Astrocyte (in vitro differentiated cells and primary cell): ENCODE results near the gene ABHD17B. TPM values are rescaled to one million over a fixed set of nuclear protein-coding genes. Genes with fewer than 3 reads are reported as not detected.

Experiments
- DNase-seq: peaks from one replicate; pipeline ENCODE4 v3.0.0-alpha.2; 2010; ENCODE audit warnings: low read depth
- FAIRE-seq: peaks from 2 replicates; lab custom pipeline; 2011; peaks lifted over from hg19 to GRCh38; lab: Jason Lieb, UNC
- H2AFZ ChIP-seq: 2 replicates; pipeline ENCODE4 v1.6.0; 2012; ENCODE audit warnings: low read depth, low read length, inconsistent platforms
- H3K27ac ChIP-seq: 2 replicates; pipeline ENCODE4 v1.5.1; 2011; ENCODE audit warnings: low read depth, low read length, inconsistent platforms
- H3K27me3 ChIP-seq: 2 replicates; pipeline ENCODE4 v1.6.0; 2011; ENCODE audit warnings: low read length, inconsistent platforms; ENCODE audit not compliant: insufficient read depth
- H3K36me3 ChIP-seq: 2 replicates; pipeline ENCODE4 v1.5.1; 2011; ENCODE audit warnings: low read length, inconsistent platforms; ENCODE audit not compliant: insufficient read depth
- H3K4me1 ChIP-seq: 2 replicates; pipeline ENCODE4 v1.5.1; 2011; ENCODE audit warnings: low read length, inconsistent platforms; ENCODE audit not compliant: insufficient read depth
- H3K4me2 ChIP-seq: 2 replicates; pipeline ENCODE4 v1.6.0; 2012; ENCODE audit warnings: low read length, inconsistent platforms
- H3K4me3 ChIP-seq: 2 replicates; pipeline ENCODE4 v1.5.1; 2011; ENCODE audit warnings: low read depth, mild to moderate bottlenecking, low read length, inconsistent platforms; ENCODE audit not compliant: insufficient read depth
- H3K79me2 ChIP-seq: 2 replicates; pipeline ENCODE4 v1.6.0; 2012; ENCODE audit warnings: mild to moderate bottlenecking, low read length, inconsistent platforms; ENCODE audit not compliant: insufficient read depth
- H3K9ac ChIP-seq: 2 replicates; pipeline ENCODE4 v1.6.0; 2012; ENCODE audit warnings: mild to moderate bottlenecking, low read length, inconsistent platforms
- H3K9me3 ChIP-seq: 2 replicates; pipeline ENCODE4 v1.5.1; 2012; ENCODE audit warnings: low read depth, mild to moderate bottlenecking, low read length, inconsistent platforms; ENCODE audit not compliant: insufficient read depth
- H4K20me1 ChIP-seq: 2 replicates; pipeline ENCODE4 v1.6.0; 2012; ENCODE audit warnings: low read length, inconsistent platforms; ENCODE audit not compliant: insufficient read depth
- H3K27ac Mint-ChIP-seq: one replicate; pipeline ENCODE4 v1.8.0; 2021; ENCODE audit warnings: mild to moderate bottlenecking, mixed read lengths; ENCODE audit not compliant: unreplicated experiment
- H3K27me3 Mint-ChIP-seq: one replicate; pipeline ENCODE4 v1.8.0; 2021; ENCODE audit warnings: low read depth, mixed read lengths; ENCODE audit not compliant: unreplicated experiment
- H3K36me3 Mint-ChIP-seq: one replicate; pipeline ENCODE4 v1.8.0; 2021; ENCODE audit warnings: low read depth, mixed read lengths; ENCODE audit not compliant: unreplicated experiment
- H3K4me1 Mint-ChIP-seq: one replicate; pipeline ENCODE4 v1.8.0; 2021; ENCODE audit warnings: low read depth, mixed read lengths; ENCODE audit not compliant: unreplicated experiment
- H3K4me3 Mint-ChIP-seq: one replicate; pipeline ENCODE4 v1.8.0; 2021; ENCODE audit warnings: mild to moderate bottlenecking, moderate library complexity, mixed read lengths; ENCODE audit not compliant: unreplicated experiment
- H3K9me3 Mint-ChIP-seq: one replicate; pipeline ENCODE4 v1.8.0; 2021; ENCODE audit warnings: mild to moderate bottlenecking, mixed read lengths; ENCODE audit not compliant: unreplicated experiment
- EZH2 ChIP-seq: IDR thresholded peaks from 2 replicates; pipeline ENCODE4 v1.6.1; 2012; ENCODE audit warnings: mild to moderate bottlenecking, low read length, inconsistent platforms; ENCODE audit not compliant: insufficient read depth
- total RNA-seq: library from RNA; stranded (reverse); gene quantifications from 2 replicates; pipeline ENCODE4 v1.2.1, GENCODE V29; 2021
- TF ChIP-seq, protein P1 (sequence below): IDR thresholded peaks from 2 replicates; pipeline ENCODE4 v1.5.1; 2011; ENCODE audit warnings: low read depth, mild to moderate bottlenecking, inconsistent platforms, low read length, moderate library complexity; ENCODE audit not compliant: insufficient read depth

The ABHD17B gene
- total RNA-seq, 1 donor from 2014 or later, result 21.3 TPM

DNA sequence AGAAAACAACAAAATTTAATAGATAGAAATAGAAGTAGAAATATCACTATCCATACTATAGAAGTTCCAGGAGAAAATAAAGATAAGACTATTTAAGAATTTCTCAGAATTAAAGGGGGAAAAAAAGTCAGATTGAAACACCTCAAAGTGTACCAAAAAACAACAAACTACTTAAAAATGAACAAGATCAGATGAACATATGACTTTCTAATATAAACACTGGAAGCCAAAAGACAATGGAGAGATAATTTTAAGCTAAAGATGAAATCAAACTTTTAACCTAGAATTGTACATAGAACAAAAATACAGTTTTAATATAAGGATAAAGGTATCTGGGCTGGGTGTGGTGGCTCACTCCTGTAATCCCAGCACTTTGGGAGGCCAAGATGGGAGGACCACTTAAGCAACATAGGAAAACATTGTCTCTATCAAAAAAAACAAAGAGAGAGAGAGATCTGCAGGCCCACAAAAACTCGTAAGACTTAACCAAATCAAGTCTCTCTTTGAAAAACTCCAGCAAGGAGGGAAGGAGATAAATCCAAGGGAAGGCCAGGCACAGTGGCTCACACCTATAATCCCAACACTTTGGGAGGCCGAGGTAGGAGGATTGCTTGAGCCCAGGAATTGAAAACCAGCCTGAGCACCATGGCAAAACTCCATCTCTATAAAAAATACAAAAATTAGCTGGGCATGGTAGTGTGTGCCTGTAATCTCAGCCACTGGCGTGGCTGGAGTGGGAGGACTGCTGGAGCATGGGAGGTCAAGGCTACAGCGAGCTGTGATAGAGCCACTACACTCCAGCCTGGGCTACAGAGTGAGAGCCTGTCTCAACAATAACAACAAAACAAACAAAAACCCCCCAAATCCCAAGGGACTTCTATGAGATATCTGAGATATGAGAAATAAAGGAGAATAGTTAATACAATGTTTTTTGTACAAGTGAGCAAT is 32.4 kb downstream of the ABHD17B start:
- H3K36me3 Mint-ChIP-seq, result peaks cover 10% of the 10 kb centered on the region
- Histone ChIP-seq H3K9ac (no peak overlapping the region), H3K4me1 (no peaks in the 10 kb centered on the region), H3K27ac (no peak overlapping the region), H3K79me2 (peaks cover 76% of the 10 kb centered on the region), H3K27me3 (no peaks in the 10 kb centered on the region), H2AFZ (no peak overlapping the region), H3K4me3 (no peak overlapping the region), H3K36me3 (no peaks in the 10 kb centered on the region), H3K4me2 (no peak overlapping the region), H4K20me1 (peaks cover 27% of the 10 kb centered on the region), H3K9me3 (no peaks in the 10 kb centered on the region)
- no peak for FAIRE-seq
- DNase-seq, result no peak
- no peaks in the 10 kb centered on the region for H3K27me3 Mint-ChIP-seq
- TF ChIP-seq, protein P1, sequence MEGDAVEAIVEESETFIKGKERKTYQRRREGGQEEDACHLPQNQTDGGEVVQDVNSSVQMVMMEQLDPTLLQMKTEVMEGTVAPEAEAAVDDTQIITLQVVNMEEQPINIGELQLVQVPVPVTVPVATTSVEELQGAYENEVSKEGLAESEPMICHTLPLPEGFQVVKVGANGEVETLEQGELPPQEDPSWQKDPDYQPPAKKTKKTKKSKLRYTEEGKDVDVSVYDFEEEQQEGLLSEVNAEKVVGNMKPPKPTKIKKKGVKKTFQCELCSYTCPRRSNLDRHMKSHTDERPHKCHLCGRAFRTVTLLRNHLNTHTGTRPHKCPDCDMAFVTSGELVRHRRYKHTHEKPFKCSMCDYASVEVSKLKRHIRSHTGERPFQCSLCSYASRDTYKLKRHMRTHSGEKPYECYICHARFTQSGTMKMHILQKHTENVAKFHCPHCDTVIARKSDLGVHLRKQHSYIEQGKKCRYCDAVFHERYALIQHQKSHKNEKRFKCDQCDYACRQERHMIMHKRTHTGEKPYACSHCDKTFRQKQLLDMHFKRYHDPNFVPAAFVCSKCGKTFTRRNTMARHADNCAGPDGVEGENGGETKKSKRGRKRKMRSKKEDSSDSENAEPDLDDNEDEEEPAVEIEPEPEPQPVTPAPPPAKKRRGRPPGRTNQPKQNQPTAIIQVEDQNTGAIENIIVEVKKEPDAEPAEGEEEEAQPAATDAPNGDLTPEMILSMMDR, result no peak
- no peak overlapping the region for H3K4me3 Mint-ChIP-seq
- H3K4me1 Mint-ChIP-seq, result no peaks in the 10 kb centered on the region
- H3K9me3 Mint-ChIP-seq, result peaks cover 10% of the 10 kb centered on the region
- no peak overlapping the region for H3K27ac Mint-ChIP-seq

DNA sequence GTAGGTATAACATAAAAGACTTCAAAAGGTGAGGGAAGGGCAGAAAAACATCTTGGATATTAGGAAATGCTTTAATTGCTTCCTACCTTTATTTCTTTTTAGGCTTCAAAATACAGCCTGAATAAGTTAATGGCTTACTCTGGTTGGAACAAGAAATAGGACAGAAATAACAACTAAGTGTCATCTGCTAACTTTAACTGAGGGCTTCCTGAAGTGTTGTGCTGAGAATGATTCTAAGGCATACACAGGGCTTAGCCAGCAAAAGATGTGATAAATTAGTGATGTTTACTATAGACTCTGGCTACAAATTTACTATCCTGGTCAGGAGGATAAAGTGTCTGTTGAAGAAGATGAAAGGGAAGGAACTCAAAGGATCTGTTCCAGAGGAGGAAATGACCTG is 34.2 kb downstream of the ABHD17B start:
- TF ChIP-seq, protein P1, result no peak
- TF ChIP-seq EZH2, result no peak
- FAIRE-seq, result no peak
- H3K4me2 ChIP-seq, result no peak overlapping the region
- H3K9ac ChIP-seq, result no peak overlapping the region
- no peaks in the 10 kb centered on the region for H3K4me1 ChIP-seq
- no peaks in the 10 kb centered on the region for H3K27me3 ChIP-seq
- H2AFZ ChIP-seq, result no peak overlapping the region
- no peak overlapping the region for H3K4me3 ChIP-seq
- peaks cover 27% of the 10 kb centered on the region for H4K20me1 ChIP-seq
- no peaks in the 10 kb centered on the region for H3K36me3 ChIP-seq
- peaks cover 10% of the 10 kb centered on the region for H3K9me3 Mint-ChIP-seq
- no peak overlapping the region for H3K27ac Mint-ChIP-seq
- H3K27me3 Mint-ChIP-seq, result no peaks in the 10 kb centered on the region
- H3K27ac ChIP-seq, result no peak overlapping the region
- no peaks in the 10 kb centered on the region for H3K9me3 ChIP-seq
- no peak for DNase-seq
- no peak overlapping the region for H3K4me3 Mint-ChIP-seq
- H3K36me3 Mint-ChIP-seq, result peaks cover 7% of the 10 kb centered on the region
- no peaks in the 10 kb centered on the region for H3K4me1 Mint-ChIP-seq
- H3K79me2 ChIP-seq, result peaks cover 72% of the 10 kb centered on the region

DNA sequence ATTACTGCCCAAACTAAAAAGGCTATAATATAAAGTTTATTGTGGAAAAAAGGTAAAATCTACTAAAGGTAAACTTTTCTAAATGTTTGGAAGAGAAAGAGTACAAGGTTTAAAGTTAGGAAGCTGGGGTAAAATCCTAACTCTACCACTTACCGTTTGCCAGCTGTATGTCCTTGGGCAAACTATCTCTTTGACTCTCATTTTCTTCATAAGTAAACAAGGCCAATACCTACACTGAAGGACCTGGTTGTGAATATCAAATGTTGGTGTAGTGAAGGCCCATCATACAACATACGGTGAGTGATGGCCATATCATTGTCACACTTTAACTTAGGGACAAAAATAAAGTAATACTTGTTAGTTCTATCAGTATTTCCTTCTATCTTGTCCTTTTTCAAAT is 34.9 kb downstream of the ABHD17B start:
- peaks cover 6% of the 10 kb centered on the region for H3K36me3 Mint-ChIP-seq
- no peaks in the 10 kb centered on the region for H3K27me3 ChIP-seq
- H3K27me3 Mint-ChIP-seq, result no peaks in the 10 kb centered on the region
- peaks cover 27% of the 10 kb centered on the region for H4K20me1 ChIP-seq
- no peak overlapping the region for H3K4me2 ChIP-seq
- H3K36me3 ChIP-seq, result no peaks in the 10 kb centered on the region
- no peak overlapping the region for H2AFZ ChIP-seq
- H3K4me1 ChIP-seq, result no peaks in the 10 kb centered on the region
- DNase-seq (no peak), FAIRE-seq (no peak)
- no peak overlapping the region for H3K9ac ChIP-seq
- H3K27ac Mint-ChIP-seq, result no peak overlapping the region
- no peak overlapping the region for H3K4me3 ChIP-seq
- H3K27ac ChIP-seq, result no peak overlapping the region
- H3K79me2 ChIP-seq, result peaks cover 70% of the 10 kb centered on the region
- H3K4me3 Mint-ChIP-seq, result no peak overlapping the region
- H3K9me3 ChIP-seq, result no peaks in the 10 kb centered on the region
- H3K4me1 Mint-ChIP-seq, result no peaks in the 10 kb centered on the region
- TF ChIP-seq, protein P1, result no peak
- TF ChIP-seq EZH2, result no peak
- H3K9me3 Mint-ChIP-seq, result peaks cover 8% of the 10 kb centered on the region
